Mammary epithelial cell (primary cell): ENCODE results near the gene BCL3.

ENCODE experiments used
- EZH2 ChIP-seq: IDR thresholded peaks from 2 replicates; pipeline ENCODE4 v1.6.1; 2012; ENCODE audit warnings: low read length, inconsistent platforms, borderline replicate concordance
- TF ChIP-seq, protein P1 (sequence below), 2 donors: IDR thresholded peaks in 1 of 2; conservative IDR thresholded peaks in 1 of 2; 2 replicates each; pipeline ENCODE4 v1.5.1; 2011 to 2012; ENCODE audit warnings: inconsistent platforms in 2 of 2, low read length in 2 of 2, mild to moderate bottlenecking in 2 of 2, control low read depth in 1 of 2, low read depth in 1 of 2; ENCODE audit not compliant: insufficient read depth in 1 of 2; ENCODE audit errors: extremely low read depth in 1 of 2

- TF ChIP-seq EZH2, result no peak
- TF ChIP-seq, protein P1, sequence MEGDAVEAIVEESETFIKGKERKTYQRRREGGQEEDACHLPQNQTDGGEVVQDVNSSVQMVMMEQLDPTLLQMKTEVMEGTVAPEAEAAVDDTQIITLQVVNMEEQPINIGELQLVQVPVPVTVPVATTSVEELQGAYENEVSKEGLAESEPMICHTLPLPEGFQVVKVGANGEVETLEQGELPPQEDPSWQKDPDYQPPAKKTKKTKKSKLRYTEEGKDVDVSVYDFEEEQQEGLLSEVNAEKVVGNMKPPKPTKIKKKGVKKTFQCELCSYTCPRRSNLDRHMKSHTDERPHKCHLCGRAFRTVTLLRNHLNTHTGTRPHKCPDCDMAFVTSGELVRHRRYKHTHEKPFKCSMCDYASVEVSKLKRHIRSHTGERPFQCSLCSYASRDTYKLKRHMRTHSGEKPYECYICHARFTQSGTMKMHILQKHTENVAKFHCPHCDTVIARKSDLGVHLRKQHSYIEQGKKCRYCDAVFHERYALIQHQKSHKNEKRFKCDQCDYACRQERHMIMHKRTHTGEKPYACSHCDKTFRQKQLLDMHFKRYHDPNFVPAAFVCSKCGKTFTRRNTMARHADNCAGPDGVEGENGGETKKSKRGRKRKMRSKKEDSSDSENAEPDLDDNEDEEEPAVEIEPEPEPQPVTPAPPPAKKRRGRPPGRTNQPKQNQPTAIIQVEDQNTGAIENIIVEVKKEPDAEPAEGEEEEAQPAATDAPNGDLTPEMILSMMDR (conservative IDR thresholded peaks at IDR 0.05 in 1 of 2, IDR thresholded peaks at IDR 0.05 in 1 of 2; ENCODE audit: extremely low read depth in 1 of 2, insufficient read depth in 1 of 2, low read depth in 1 of 2, low read length in 2 of 2), result peak; percentile 97 to 99
Observed at GRCh38 chr19:44723952-44724319, 24.6 kb upstream of the BCL3 start.
